Activated CD4-positive, alpha-beta memory T cell treated with anti-CD3 and anti-CD28 coated beads for 36 hours (primary cell): ENCODE measurements around the gene ARAP3. TPM values are rescaled to one million over a fixed set of nuclear protein-coding genes. Genes with fewer than 3 reads are reported as not detected.
A peak's percentile ranks its signal among the peaks of the same experiment; 100 is the strongest.
"Not testable (repeated sequence)": the region's sequence is repeated elsewhere in the genome, so short reads cannot be mapped to it uniquely, and the experiment has no call there.

Experiments
- CTCF ChIA-PET: fragments of 350-600 bp; sonication (Branson Sonifier 250); formaldehyde crosslinking; loops from one replicate; lab custom pipeline; 2021; ENCODE audit warnings: antibody characterized with exemption, inconsistent platforms; lab: Charles Lee
- POLR2A ChIA-PET: fragments of 350-600 bp; sonication (Branson Sonifier 250); formaldehyde crosslinking; loops from one replicate; lab custom pipeline; 2021; ENCODE audit warnings: antibody characterized with exemption; lab: Charles Lee
- DNase-seq: peaks from one replicate; pipeline ENCODE4 v3.0.0-alpha.2; 2020
- H3K27ac Mint-ChIP-seq: one replicate; pipeline ENCODE4 v1.8.0; 2021; ENCODE audit warnings: mixed read lengths
- H3K27me3 Mint-ChIP-seq: one replicate; pipeline ENCODE4 v1.8.0; 2021; ENCODE audit warnings: mixed read lengths
- H3K36me3 Mint-ChIP-seq: one replicate; pipeline ENCODE4 v1.8.0; 2021; ENCODE audit warnings: mixed read lengths
- H3K4me1 Mint-ChIP-seq: one replicate; pipeline ENCODE4 v1.8.0; 2021; ENCODE audit warnings: low read depth, mixed read lengths
- H3K4me3 Mint-ChIP-seq: one replicate; pipeline ENCODE4 v1.8.0; 2021; ENCODE audit warnings: mild to moderate bottlenecking, mixed read lengths
- H3K9me3 Mint-ChIP-seq: one replicate; pipeline ENCODE4 v1.8.0; 2021; ENCODE audit warnings: mixed read lengths
- intact Hi-C: fragments of 100-400 bp; cut with micrococcal nuclease; formaldehyde crosslinking; loops from one replicate; pipeline ENCODE4 v1.15.1; 2023
- total RNA-seq, 2 experiments: library from RNA; stranded (reverse); gene quantifications; one replicate each; pipeline ENCODE4 v1.2.3, GENCODE V29; 2021

The ARAP3 gene
- total RNA-seq, 2 experiments from 2014 or later, result 5.1 to 5.2 TPM

DNA sequence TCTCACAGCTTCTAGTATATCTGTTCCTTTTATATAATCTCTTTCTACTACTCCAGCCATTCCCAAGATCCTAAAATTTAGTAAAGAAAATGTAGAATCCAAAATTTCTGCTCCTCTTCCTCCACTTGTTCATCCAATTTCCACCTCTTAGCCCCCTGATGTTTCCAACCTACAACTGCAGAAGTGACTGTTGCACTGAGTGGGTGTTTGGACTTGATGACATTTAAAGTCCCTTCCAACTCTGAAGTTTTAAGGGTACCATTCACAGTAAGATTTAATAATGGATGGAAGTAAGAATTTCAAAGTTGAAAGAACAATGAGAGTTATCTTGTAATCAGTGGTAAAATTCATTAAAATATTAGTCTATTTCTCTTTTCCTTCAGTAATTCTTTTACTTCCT lies 68.7 kb downstream of the ARAP3 start:
- peaks cover 30% of the 10 kb centered on the region for H3K36me3 Mint-ChIP-seq
- CTCF ChIA-PET, result interaction anchor here (0.6 to 2.3 kb wide), 4 partner anchors 16 to 55 kb away, joined by 3 to 19 read pairs (median 6); no protein-coding TSS in a partner anchor

DNA sequence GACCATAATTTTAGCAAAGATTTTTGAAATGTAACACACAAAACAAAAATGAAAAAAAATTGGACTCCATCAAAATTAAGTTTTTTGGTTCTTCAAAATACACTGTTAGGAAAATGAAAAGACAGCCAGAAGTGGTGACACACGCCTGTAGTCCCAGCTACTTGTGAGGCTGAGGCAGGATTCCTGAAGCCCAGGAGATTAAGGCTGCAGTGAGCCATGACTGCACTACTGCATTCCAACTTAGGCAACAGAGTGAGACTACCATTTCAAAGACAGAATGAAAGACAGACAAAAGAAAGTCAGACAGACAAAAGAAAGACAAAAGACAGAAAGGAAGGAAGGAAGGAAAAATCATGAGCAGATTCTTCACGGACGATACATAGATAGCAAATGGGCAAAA lies 70.7 kb downstream of the ARAP3 start:
- POLR2A ChIA-PET, result interaction anchor here (1.6 kb wide), 1 partner anchor 19 kb away, joined by 3 read pairs; no protein-coding TSS in a partner anchor
- Mint-ChIP-seq H3K4me1 (peaks cover 79% of the 10 kb centered on the region), H3K27ac (peak overlapping the region; percentile 28), H3K4me3 (no peak overlapping the region), H3K27me3 (no peaks in the 10 kb centered on the region), H3K36me3 (peaks cover 16% of the 10 kb centered on the region), H3K9me3 (no peaks in the 10 kb centered on the region)
- CTCF ChIA-PET, result interaction anchor here (0.8 kb wide), 1 partner anchor 19 kb away, joined by 4 read pairs; no protein-coding TSS in a partner anchor
- intact Hi-C loops, result loop anchor here (10.0 kb wide), 1 partner anchor 484 kb away; no protein-coding TSS in a partner anchor
- no peak for DNase-seq

More for the DNA sequence above, 68.7 kb downstream of the ARAP3 start:
- Mint-ChIP-seq H3K9me3 (no peaks in the 10 kb centered on the region), H3K27me3 (no peaks in the 10 kb centered on the region), H3K4me3 (no peak overlapping the region), H3K27ac (peak overlapping the region; percentile 28), H3K4me1 (peaks cover 76% of the 10 kb centered on the region)
- no peak for DNase-seq
- POLR2A ChIA-PET, result interaction anchor here (0.8 kb wide), 1 partner anchor 9 kb away, joined by 3 read pairs; no protein-coding TSS in a partner anchor
- intact Hi-C loops, result loop anchor here (10.0 kb wide), 1 partner anchor 481 kb away; no protein-coding TSS in a partner anchor

DNA sequence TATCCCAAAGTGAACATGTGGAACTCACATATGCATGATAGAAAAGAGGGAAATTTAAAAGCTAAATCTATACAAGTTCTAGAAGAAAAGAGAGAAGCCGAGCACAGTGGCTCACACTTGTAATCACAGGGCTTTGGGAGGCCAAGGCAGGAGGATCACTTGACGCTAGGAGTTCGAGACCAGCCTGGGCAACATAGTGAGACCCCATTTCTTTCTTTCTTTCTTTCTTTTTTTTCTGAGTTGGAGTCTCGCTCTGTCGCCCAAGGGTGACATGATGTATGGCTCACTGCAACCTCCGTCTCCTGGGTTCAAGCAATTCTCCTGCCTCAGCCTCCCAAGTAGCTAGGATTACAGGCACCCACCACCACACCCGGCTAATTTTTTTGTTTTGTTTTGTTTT lies 72.1 kb downstream of the ARAP3 start:
- Mint-ChIP-seq H3K27ac (peak overlapping the region; percentile 34), H3K4me1 (peaks cover 81% of the 10 kb centered on the region), H3K36me3 (peaks cover 12% of the 10 kb centered on the region)
- ChIA-PET CTCF (interaction anchor here (1.5 to 5.4 kb wide), 4 partner anchors 9 to 46 kb away, joined by 7 to 44 read pairs (median 13); partner anchors contain the start of genes DIAPH1, HDAC3 and RELL2), POLR2A (interaction anchor here (2.0 kb wide), 1 partner anchor 7 kb away, joined by 7 read pairs; no protein-coding TSS in a partner anchor)
- H3K9me3 Mint-ChIP-seq, H3K4me3 Mint-ChIP-seq, H3K27me3 Mint-ChIP-seq, DNase-seq: not testable (repeated sequence)
- intact Hi-C loops, result loop anchor here (10.0 kb wide), 1 partner anchor 485 kb away; no protein-coding TSS in a partner anchor

DNA sequence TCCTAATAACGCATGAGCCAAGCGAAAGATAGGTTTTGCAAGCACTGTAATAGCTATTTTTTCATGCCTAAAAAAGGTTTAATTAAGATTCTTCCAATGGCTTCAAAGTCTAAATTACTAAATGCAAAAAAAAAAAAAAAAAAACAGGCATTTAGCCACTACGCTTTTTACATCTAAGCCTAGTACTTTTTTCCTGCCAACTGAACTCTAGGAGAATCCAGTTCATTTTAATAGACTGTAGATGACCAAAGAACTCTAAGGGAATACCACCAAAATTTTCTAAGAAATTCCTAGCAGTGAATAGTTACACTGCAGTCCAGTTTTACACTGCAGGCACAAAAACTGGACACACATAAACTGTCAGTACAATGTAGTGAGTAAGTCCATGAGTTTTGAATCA lies 73.0 kb downstream of the ARAP3 start:
- DNase-seq, result no peak
- Mint-ChIP-seq H3K27me3 (no peaks in the 10 kb centered on the region), H3K9me3 (no peaks in the 10 kb centered on the region), H3K27ac (peak overlapping the region; percentile 97), H3K4me3 (no peak overlapping the region), H3K4me1 (peaks cover 81% of the 10 kb centered on the region), H3K36me3 (peaks cover 12% of the 10 kb centered on the region)
- intact Hi-C loops, result no loop called here
- POLR2A ChIA-PET, result interaction anchor here (2.0 kb wide), 1 partner anchor 8 kb away, joined by 7 read pairs; no protein-coding TSS in a partner anchor
- CTCF ChIA-PET, result interaction anchor here (0.9 to 5.4 kb wide), 7 partner anchors 8 to 45 kb away, joined by 4 to 44 read pairs (median 10); partner anchors contain the start of genes DIAPH1, HDAC3 and RELL2

DNA sequence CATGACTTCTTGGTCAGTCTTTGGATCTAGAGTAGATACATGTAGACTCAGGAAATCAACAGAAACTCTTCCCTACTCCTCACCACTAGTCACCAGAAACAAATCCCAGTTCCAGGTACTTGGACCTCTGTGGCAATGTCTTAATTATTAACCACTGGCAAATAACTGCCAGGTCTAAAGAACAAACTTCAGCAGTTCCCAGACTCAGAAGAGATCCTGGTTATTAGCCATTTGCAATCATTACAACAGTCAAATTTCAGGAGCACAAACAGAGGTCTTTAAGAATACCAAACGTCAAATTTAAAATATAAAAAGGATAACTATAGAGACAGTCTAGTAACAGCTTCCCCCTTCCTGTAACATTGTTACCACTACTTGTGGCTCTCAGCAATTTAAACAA lies 73.5 kb downstream of the ARAP3 start:
- Mint-ChIP-seq H3K9me3 (no peaks in the 10 kb centered on the region), H3K27ac (peak overlapping the region; percentile 97), H3K36me3 (peaks cover 12% of the 10 kb centered on the region), H3K4me3 (no peak overlapping the region), H3K27me3 (no peaks in the 10 kb centered on the region), H3K4me1 (peaks cover 81% of the 10 kb centered on the region)
- POLR2A ChIA-PET, result interaction anchor here (2.0 kb wide), 1 partner anchor 9 kb away, joined by 7 read pairs; no protein-coding TSS in a partner anchor
- intact Hi-C loops, result no loop called here
- DNase-seq, result no peak
- CTCF ChIA-PET, result interaction anchor here (0.9 to 7.3 kb wide), 8 partner anchors 8 to 44 kb away, joined by 4 to 98 read pairs (median 12); partner anchors contain the start of genes DIAPH1, HDAC3 and RELL2

DNA sequence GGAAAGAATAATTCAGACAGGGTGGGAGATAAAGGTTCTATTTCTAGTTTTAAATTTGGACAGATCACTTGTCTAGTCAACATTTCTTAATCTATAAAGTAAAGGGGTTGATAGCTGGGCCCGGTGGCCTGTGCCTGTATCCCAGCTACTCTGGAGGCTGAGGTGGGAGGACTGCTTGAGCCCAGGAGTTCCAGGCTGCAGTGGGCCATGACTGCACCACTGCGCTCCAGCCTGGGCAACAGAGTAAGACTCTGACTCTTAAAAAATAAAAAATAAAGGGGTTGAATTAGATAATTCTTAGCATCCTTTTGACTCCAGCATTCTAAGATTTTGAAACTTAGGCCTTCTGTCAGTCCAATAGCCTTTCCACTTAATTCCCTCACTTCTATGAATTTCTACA lies 74.0 kb downstream of the ARAP3 start:
- Mint-ChIP-seq H3K27ac (peak overlapping the region; percentile 97), H3K4me1 (peaks cover 81% of the 10 kb centered on the region), H3K36me3 (peaks cover 12% of the 10 kb centered on the region), H3K4me3 (no peak overlapping the region), H3K9me3 (no peaks in the 10 kb centered on the region), H3K27me3 (no peaks in the 10 kb centered on the region)
- ChIA-PET POLR2A (interaction anchor here (2.0 kb wide), 1 partner anchor 9 kb away, joined by 7 read pairs; no protein-coding TSS in a partner anchor), CTCF (interaction anchor here (1.5 to 7.3 kb wide), 6 partner anchors 9 to 44 kb away, joined by 4 to 98 read pairs (median 16); partner anchors contain the start of gene DIAPH1)
- DNase-seq, result no peak
- intact Hi-C loops, result no loop called here

DNA sequence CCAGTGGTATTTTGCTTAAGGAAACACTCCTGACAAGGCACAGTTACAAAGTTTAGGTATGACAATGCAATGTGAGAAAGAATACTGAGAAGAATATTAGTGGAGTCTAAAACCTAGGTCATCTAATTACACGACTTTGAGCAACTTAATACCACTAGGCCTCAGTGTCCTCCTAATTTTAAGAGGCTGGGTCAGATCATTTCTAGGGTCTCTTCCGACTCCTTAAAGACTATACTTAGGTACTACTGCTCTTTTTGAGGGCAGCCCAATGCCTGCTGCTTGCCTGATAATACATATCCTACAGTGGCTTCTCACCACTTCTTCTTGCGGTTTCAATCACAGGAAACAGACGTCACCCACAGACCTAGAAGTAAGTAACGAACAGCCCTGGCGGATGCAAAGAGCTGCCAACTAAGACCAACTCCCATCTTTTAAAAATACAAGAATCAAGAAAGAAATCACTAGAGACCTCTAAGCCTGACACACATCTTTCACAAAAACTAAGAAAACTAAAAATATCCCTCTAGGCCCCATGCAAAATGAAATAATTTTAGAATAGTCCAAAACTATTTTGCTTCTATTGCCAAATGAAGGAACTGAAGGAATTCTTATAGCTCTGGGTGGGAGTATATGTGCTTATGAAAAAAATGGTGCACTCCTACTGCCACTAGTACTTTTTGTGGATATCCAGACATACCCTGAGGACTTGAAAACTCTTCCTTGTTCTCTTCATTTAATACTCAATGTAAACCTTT lies 76.3 kb downstream of the ARAP3 start:
- peak; percentile 80 for DNase-seq
- Mint-ChIP-seq H3K27me3 (no peaks in the 10 kb centered on the region), H3K27ac (peak overlapping the region; percentile 97), H3K4me1 (peaks cover 81% of the 10 kb centered on the region), H3K9me3 (no peaks in the 10 kb centered on the region), H3K36me3 (peaks cover 5% of the 10 kb centered on the region), H3K4me3 (peak overlapping the region; percentile 76)
- intact Hi-C loops, result loop anchor here (1.0 kb wide), 3 partner anchors 8 to 31 kb away; partner anchors contain the start of genes HDAC3 and RELL2
- ChIA-PET POLR2A (interaction anchor here (0.8 to 6.9 kb wide), 3 partner anchors 11 to 30 kb away, joined by 3 to 51 read pairs (median 6); partner anchors contain the start of genes DIAPH1, HDAC3 and RELL2), CTCF (interaction anchor here (0.8 to 7.3 kb wide), 9 partner anchors 8 to 47 kb away, joined by 3 to 98 read pairs (median 7); partner anchors contain the start of genes DIAPH1, HDAC3 and RELL2)

DNA sequence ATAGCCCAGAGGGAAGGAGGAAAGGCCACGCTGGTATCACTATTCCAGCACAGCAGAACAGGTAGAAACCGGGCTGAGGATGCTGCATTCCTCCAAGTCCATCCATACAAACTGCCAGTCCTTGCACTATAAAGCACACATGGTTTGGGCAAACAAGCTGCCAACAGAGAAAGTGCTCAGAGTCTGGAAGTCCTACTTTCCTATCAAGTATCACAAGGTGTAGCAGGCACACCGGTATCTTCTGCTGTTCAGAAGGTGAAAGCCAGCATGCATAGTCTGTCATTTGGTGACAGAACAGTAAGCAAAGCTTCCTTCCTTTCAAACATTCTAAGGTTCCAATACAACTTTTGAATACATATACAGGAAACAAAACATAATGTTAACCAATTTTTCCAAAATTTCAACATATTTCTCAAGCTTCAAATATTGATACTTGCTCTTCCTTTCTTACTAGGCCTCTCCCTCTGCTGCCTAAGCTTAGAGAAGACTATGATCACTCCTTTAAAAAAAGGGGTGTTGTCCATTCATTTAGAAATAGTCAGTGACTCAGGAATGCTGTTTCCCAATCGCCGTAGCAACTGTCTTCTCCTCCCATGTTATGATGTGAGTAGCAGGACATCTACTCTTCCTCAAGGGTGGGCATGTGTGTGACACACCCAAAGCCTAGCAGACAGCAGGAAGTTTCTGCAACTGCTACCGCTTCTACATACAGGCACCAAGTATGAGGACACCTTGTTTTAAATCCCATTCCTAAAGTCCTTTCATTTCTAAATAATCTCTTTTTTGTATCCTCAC lies 77.9 kb downstream of the ARAP3 start:
- H3K27ac Mint-ChIP-seq, result peak overlapping the region; percentile 77
- H3K4me3 Mint-ChIP-seq, result peak overlapping the region; percentile 27
- ChIA-PET POLR2A (interaction anchor here (0.8 to 6.9 kb wide), 5 partner anchors 9 to 34 kb away, joined by 3 to 51 read pairs (median 3); partner anchors contain the start of gene DIAPH1), CTCF (interaction anchor here (0.9 to 9.0 kb wide), 6 partner anchors 11 to 46 kb away, joined by 3 to 106 read pairs (median 8); partner anchors contain the start of gene DIAPH1)
- H3K27me3 Mint-ChIP-seq, result no peaks in the 10 kb centered on the region
- no peaks in the 10 kb centered on the region for H3K36me3 Mint-ChIP-seq
- no peaks in the 10 kb centered on the region for H3K9me3 Mint-ChIP-seq
- peak; percentile 46 for DNase-seq
- peaks cover 86% of the 10 kb centered on the region for H3K4me1 Mint-ChIP-seq
- intact Hi-C loops, result no loop called here

Other genes with a start within 250 kb of the ARAP3 start
- not detected for gene PCDHGC3, start 206.3 kb downstream of the ARAP3 start, total RNA-seq
- gene PCDHGC4, start 197.2 kb downstream of the ARAP3 start, total RNA-seq, result not detected
- gene PCDHGC5, start 193.1 kb downstream of the ARAP3 start, total RNA-seq, result not detected
- 100 to 1,000 TPM; 225 to 227 TPM for gene DIAPH1, start 63.2 kb downstream of the ARAP3 start, total RNA-seq
- 10 to 100 TPM; 65.2 to 71.5 TPM for gene HDAC3, start 45.4 kb downstream of the ARAP3 start, total RNA-seq
- 10 to 100 TPM; 17.8 to 17.9 TPM for gene RELL2, start 45.2 kb downstream of the ARAP3 start, total RNA-seq
- gene FCHSD1, start 30.8 kb downstream of the ARAP3 start, total RNA-seq, result 10 to 100 TPM; 40.1 to 46.0 TPM
- gene PCDH1, start 196.2 kb upstream of the ARAP3 start, total RNA-seq, result not detected
- 10 to 100 TPM; 49.3 to 51.5 TPM for gene DELE1, start 241.6 kb upstream of the ARAP3 start, total RNA-seq